HepG2 (cell line): ENCODE results near the gene CD151. TPM values are rescaled to one million over a fixed set of nuclear protein-coding genes. Genes with fewer than 3 reads are reported as not detected.

ENCODE experiments used
- ATAC-seq: fragments of 200-7000 bp; cut with Tn5 transposase; 3 replicates; pipeline ENCODE4 v1.9.1; 2020; ENCODE audit warnings: mild to moderate bottlenecking, moderate library complexity
- BruUV-seq: library from RNA; stranded (reverse); fragments of 400-500 nt; replicated peaks from 2 replicates; lab custom pipeline; 2021; lab: Mats Ljungman, UMichigan
- CTCF ChIA-PET: fragments of 300-600 bp; formaldehyde crosslinking; extraction: SDS; loops from one replicate; lab custom pipeline; 2021; ENCODE audit warnings: low total read pairs, inconsistent platforms, low intra/inter-chr PET ratio; lab: Yijun Ruan, JAX
- POLR2A ChIA-PET: fragments of 350-600 bp; sonication (Branson Sonifier 250); formaldehyde crosslinking; loops from one replicate; lab custom pipeline; 2020; ENCODE audit warnings: antibody characterized with exemption, inconsistent platforms; lab: Yijun Ruan, JAX
- DNase-seq: peaks from one replicate; pipeline ENCODE4 v3.0.0-alpha.2; 2015; ENCODE audit warnings: low spot score
- FAIRE-seq: peaks from 3 replicates; lab custom pipeline; 2011; peaks lifted over from hg19 to GRCh38; lab: Jason Lieb, UNC
- H2AFZ ChIP-seq: one replicate; pipeline ENCODE4 v1.6.1; 2011; ENCODE audit warnings: low read length, inconsistent platforms
- H3K27ac ChIP-seq: fragments of 300-600 bp; 3 replicates; pipeline ENCODE4 v1.8.0; 2011; ENCODE audit warnings: mixed run types, mild to moderate bottlenecking, mixed read lengths, low read length, inconsistent platforms; ENCODE audit not compliant: insufficient read depth; ENCODE audit errors: extremely low read length
- H3K27me3 ChIP-seq, 2 experiments: fragments of 200-600 bp in 1 of 2; 2 replicates in 1 of 2; 3 replicates in 1 of 2; pipeline versions ENCODE4 v1.6.0 to v1.8.0; 2011; ENCODE audit warnings: low read length in 2 of 2, mild to moderate bottlenecking in 2 of 2, moderate library complexity in 2 of 2, inconsistent platforms in 1 of 2; ENCODE audit not compliant: insufficient read depth in 2 of 2, control insufficient read depth in 1 of 2
- H3K36me3 ChIP-seq, 2 experiments: fragments of 200-600 bp in 1 of 2; replicated peaks in 1 of 2; 2 replicates in 1 of 2; 3 replicates in 1 of 2; pipeline versions ENCODE4 v1.5.1 to v1.8.0; 2011; ENCODE audit warnings: low read length in 2 of 2, inconsistent platforms in 1 of 2; ENCODE audit not compliant: insufficient read depth in 2 of 2, control insufficient read depth in 1 of 2
- H3K4me1 ChIP-seq: 2 replicates; pipeline ENCODE4 v1.5.1; 2012; ENCODE audit warnings: low read length, inconsistent platforms; ENCODE audit not compliant: insufficient read depth
- H3K4me2 ChIP-seq: 2 replicates; pipeline ENCODE4 v1.6.0; 2011; ENCODE audit warnings: low read depth, low read length, inconsistent platforms
- H3K4me3 ChIP-seq, 3 experiments: fragments of 200-600 bp in 1 of 3; sonication (generic), shearing (Covaris generic) in 1 of 3; replicated peaks in 1 of 3; 2 replicates each; pipeline ENCODE4 v1.5.1; 2011 to 2016; ENCODE audit warnings: low read length in 3 of 3, inconsistent platforms in 2 of 3, low read depth in 2 of 3, mild to moderate bottlenecking in 2 of 3, control low read depth in 1 of 3, mixed read lengths in 1 of 3; ENCODE audit not compliant: insufficient read depth in 1 of 3
- H3K79me2 ChIP-seq: one replicate; pipeline ENCODE4 v1.6.1; 2011; ENCODE audit warnings: low read length, inconsistent platforms; ENCODE audit not compliant: insufficient read depth
- H3K9ac ChIP-seq: 2 replicates; pipeline ENCODE4 v1.6.0; 2011; ENCODE audit warnings: mild to moderate bottlenecking, low read depth, low read length, inconsistent platforms; ENCODE audit not compliant: insufficient read depth
- H3K9me3 ChIP-seq: 2 replicates; pipeline ENCODE4 v1.5.1; 2012; ENCODE audit warnings: mild to moderate bottlenecking, low read length
- H4K20me1 ChIP-seq: 2 replicates; pipeline ENCODE4 v1.6.0; 2011; ENCODE audit warnings: inconsistent platforms, mild to moderate bottlenecking, low read length, moderate library complexity; ENCODE audit not compliant: insufficient read depth
- ELF1 ChIP-seq: sonication (generic); formaldehyde crosslinking; IDR thresholded peaks from 2 replicates; pipeline ENCODE4 v1.4.0; 2020; ENCODE audit warnings: missing genetic modification reagents
- MEIS2 ChIP-seq: sonication (generic); formaldehyde crosslinking; IDR thresholded peaks from 2 replicates; pipeline ENCODE4 v1.9.0; 2021; ENCODE audit warnings: mild to moderate bottlenecking, missing genetic modification reagents
- MTA1 ChIP-seq: sonication (generic); formaldehyde crosslinking; IDR thresholded peaks from 2 replicates; pipeline ENCODE4 v1.4.0; 2020; ENCODE audit warnings: missing genetic modification reagents, mild to moderate bottlenecking, borderline replicate concordance
- NFKBIZ ChIP-seq: IDR thresholded peaks from 2 replicates; pipeline ENCODE4 v1.6.1; 2018; ENCODE audit warnings: missing genetic modification reagents, missing compliant biosample characterization
- NFYB ChIP-seq: sonication (generic); formaldehyde crosslinking; IDR thresholded peaks from 2 replicates; pipeline ENCODE4 v1.4.0; 2020; ENCODE audit warnings: missing genetic modification reagents
- NONO ChIP-seq, 2 experiments: fragments of 450-650 bp in 1 of 2; sonication (generic) in 1 of 2; formaldehyde crosslinking in 1 of 2; IDR thresholded peaks in 1 of 2; conservative IDR thresholded peaks in 1 of 2; 2 replicates each; pipeline versions ENCODE4 v1.6.1 to v1.8.0; 2017 to 2022; ENCODE audit warnings: mild to moderate bottlenecking in 1 of 2, missing genetic modification reagents in 1 of 2, moderate library complexity in 1 of 2
- ONECUT2 ChIP-seq: sonication (generic); formaldehyde crosslinking; IDR thresholded peaks from 2 replicates; pipeline ENCODE4 v1.4.0; 2020; ENCODE audit warnings: missing genetic modification reagents
- PHB2 ChIP-seq: fragments of 450-650 bp; IDR thresholded peaks from 2 replicates; pipeline ENCODE4 v1.6.1; 2018; ENCODE audit not compliant: partially characterized antibody
- SOX6 ChIP-seq, 2 experiments: fragments of 450-650 bp in 1 of 2; sonication (generic) in 1 of 2; formaldehyde crosslinking in 1 of 2; IDR thresholded peaks; 2 replicates each; pipeline versions ENCODE4 v1.4.0 to v1.6.1; 2017 to 2020; ENCODE audit warnings: antibody characterized with exemption in 1 of 2, mild to moderate bottlenecking in 1 of 2, missing genetic modification reagents in 1 of 2
- ZBTB21 ChIP-seq: sonication (generic); formaldehyde crosslinking; IDR thresholded peaks from 2 replicates; pipeline ENCODE4 v1.4.0; 2020; ENCODE audit warnings: missing genetic modification reagents
- ZKSCAN5 ChIP-seq: sonication (generic); formaldehyde crosslinking; IDR thresholded peaks from 2 replicates; pipeline ENCODE4 v1.5.1; 2020; ENCODE audit warnings: mild to moderate bottlenecking, missing genetic modification reagents
- ZNF225 ChIP-seq: sonication (generic); formaldehyde crosslinking; IDR thresholded peaks from 2 replicates; pipeline ENCODE4 v1.4.0; 2020; ENCODE audit warnings: mild to moderate bottlenecking, missing genetic modification reagents
- ZNF552 ChIP-seq: sonication (generic); formaldehyde crosslinking; IDR thresholded peaks from 2 replicates; pipeline ENCODE4 v1.9.0; 2022; ENCODE audit warnings: missing genetic modification reagents, mild to moderate bottlenecking, borderline replicate concordance
- ZNF619 ChIP-seq: sonication (generic); formaldehyde crosslinking; IDR thresholded peaks from 2 replicates; pipeline ENCODE4 v1.4.0; 2020; ENCODE audit warnings: mild to moderate bottlenecking, missing genetic modification reagents
- ZSCAN20 ChIP-seq: sonication (generic); formaldehyde crosslinking; IDR thresholded peaks from 2 replicates; pipeline ENCODE4 v1.4.0; 2020; ENCODE audit warnings: missing genetic modification reagents, mild to moderate bottlenecking, borderline replicate concordance
- WGBS: methylation state at CpG from one replicate; pipeline ENCODE4 v1.1.6; 2017; ENCODE audit warnings: low lambda C conversion rate; 5-methylcytosine and 5-hydroxymethylcytosine counted together
- in situ Hi-C: cut with HindIII; loops from 2 replicates; pipeline ENCODE4 v1.10.0; 2017; ENCODE audit warnings: low pct_unique_long_range_greater_than_20kb; ENCODE audit not compliant: extremely low pct_ligation_motif_present
- intact Hi-C: fragments of 100-400 bp; cut with micrococcal nuclease; formaldehyde crosslinking; loops from one replicate; pipeline ENCODE4 v1.10.0; 2022; ENCODE audit not compliant: unreplicated experiment
- polyA plus RNA-seq, 8 experiments: library from polyadenylated mRNA; depleted of rRNA in 3 of 8; stranded (reverse) in 7 of 8; unstranded in 1 of 8; fragments of >200 nt; fragmentation: Illumina TruSeq in 4 of 8; extraction: Trizol in 4 of 8; gene quantifications; 2 replicates each; pipeline versions ENCODE4 v1.2.1 to v1.2.3, GENCODE V29; 2011 to 2016; ENCODE audit warnings: low read depth in 4 of 8, missing spikeins in 1 of 8, mixed read lengths in 1 of 8; ENCODE audit not compliant: insufficient read depth in 1 of 8
- total RNA-seq, 5 experiments: library from RNA; depleted of rRNA; stranded (reverse); fragments of >200 nt; fragmentation: Illumina TruSeq; extraction: Trizol; gene quantifications; 2 replicates each; pipeline ENCODE4 v1.2.3, GENCODE V29; 2016; ENCODE audit warnings: low read depth in 1 of 5
- TF ChIP-seq, protein P1 (sequence below): sonication (generic); formaldehyde crosslinking; IDR thresholded peaks from 2 replicates; pipeline ENCODE4 v1.9.0; 2021; ENCODE audit warnings: missing genetic modification reagents, borderline replicate concordance
- TF ChIP-seq, protein P2 (sequence below): sonication (generic); formaldehyde crosslinking; IDR thresholded peaks from 2 replicates; pipeline ENCODE4 v1.5.0; 2020; ENCODE audit warnings: mild to moderate bottlenecking, missing genetic modification reagents
- TF ChIP-seq, protein P3 (sequence below): sonication (generic); formaldehyde crosslinking; IDR thresholded peaks from 2 replicates; pipeline ENCODE4 v1.8.1; 2023; ENCODE audit warnings: mild to moderate bottlenecking, inconsistent platforms, moderate library complexity, missing genetic modification reagents, borderline replicate concordance

Gene CD151
- total and polyA plus RNA-seq, 2 of the 13 experiments (the other 11 are each of a cell fraction or from before 2014, with no cell fraction given), result 125 to 197 TPM

DNA sequence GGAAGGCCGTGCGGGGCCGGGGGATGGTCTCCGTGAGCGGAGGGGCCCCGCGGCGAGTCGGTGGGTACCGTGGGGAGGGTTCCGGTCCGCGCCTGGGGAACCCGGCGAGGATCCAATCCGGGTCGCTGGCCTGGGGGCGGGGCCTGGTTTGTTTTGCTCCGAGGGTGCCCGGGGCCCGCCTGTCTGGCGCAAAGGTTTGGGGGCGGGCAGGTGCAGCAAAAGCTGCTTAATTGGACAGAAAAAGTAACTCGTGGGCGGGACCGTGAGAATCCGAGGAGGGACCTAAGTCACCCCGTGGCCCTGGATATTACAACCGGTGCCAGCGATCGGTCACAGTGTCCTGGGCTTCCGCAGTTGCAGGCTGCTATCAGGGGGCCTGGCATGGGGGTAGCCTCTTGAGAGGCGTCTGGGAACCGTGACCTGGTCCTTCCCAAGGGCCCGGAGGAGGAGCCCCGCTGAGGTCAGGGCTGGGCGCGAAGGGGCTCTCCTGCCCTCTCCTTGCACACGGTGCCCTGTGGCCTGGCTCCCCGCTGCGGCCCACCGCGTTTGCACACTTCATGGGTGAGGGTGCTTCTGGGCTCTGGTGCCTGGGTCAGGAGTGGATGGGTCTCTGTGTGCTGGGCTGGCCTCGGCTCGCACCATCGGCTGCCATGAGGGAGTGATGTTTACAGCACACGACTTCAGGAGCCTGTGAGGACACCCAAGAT, 12.7 kb upstream of the CD151 start:
- TSS peak; percentile 72 for BruUV-seq
- ATAC-seq, result peak; percentile 62
- in situ Hi-C loops (no loop called here), intact Hi-C loops (no loop called here)
- peak overlapping the region; percentile 98 for H3K4me2 ChIP-seq
- no peaks in the 10 kb centered on the region; a peak in 1 of 5 replicates for H3K27me3 ChIP-seq
- peak overlapping the region; percentile 92 for H3K27ac ChIP-seq
- ChIA-PET CTCF (no interaction called here), POLR2A (interaction anchor here (0.8 to 9.2 kb wide), 21 partner anchors 7 to 443 kb away, joined by 3 to 264 read pairs (median 11); partner anchors contain the start of genes CD151, CRACR2B, DEAF1 and EPS8L2)
- H3K4me3 ChIP-seq, result peak overlapping the region; percentile 80 to 98 (median 94)
- peak; percentile 8 for FAIRE-seq
- peaks cover 20% of the 10 kb centered on the region for H4K20me1 ChIP-seq
- DNase-seq, result peak; percentile 94
- H3K36me3 ChIP-seq, result peaks cover 8 to 20% of the 10 kb centered on the region in 2 experiments; a peak in 4 of 5 replicates
- H3K4me1 ChIP-seq, result peaks cover 27% of the 10 kb centered on the region
- peaks cover 20% of the 10 kb centered on the region for H3K79me2 ChIP-seq
- H3K9me3 ChIP-seq, result no peaks in the 10 kb centered on the region
- 3% methylated on average over 5 of the region's 47 CpGs for WGBS
- no peak overlapping the region for H2AFZ ChIP-seq
- peak overlapping the region; percentile 92 for H3K9ac ChIP-seq
- TF ChIP-seq NFKBIZ (CRISPR knock-in tag) (no peak), NONO (IDR thresholded peaks at IDR 0.05) (no peak), NONO (CRISPR knock-in tag; conservative IDR thresholded peaks at IDR 0.05) (no peak), ONECUT2 (no peak), NFYB (CRISPR knock-in tag) (peak; percentile 70), ZBTB21 (no peak), ZKSCAN5 (CRISPR knock-in tag) (no peak), SOX6 (IDR thresholded peaks at IDR 0.05) (no peak), SOX6 (CRISPR knock-in tag; IDR thresholded peaks at IDR 0.05) (no peak), ZSCAN20 (no peak), MTA1 (CRISPR knock-in tag) (no peak), ZNF552 (CRISPR knock-in tag) (no peak), ELF1 (CRISPR knock-in tag) (no peak), MEIS2 (no peak; the same call in 1 of the 2 replicates), ZNF225 (CRISPR knock-in tag) (no peak), ZNF619 (CRISPR knock-in tag) (no peak), PHB2 (no peak)
- TF ChIP-seq, protein P1, sequence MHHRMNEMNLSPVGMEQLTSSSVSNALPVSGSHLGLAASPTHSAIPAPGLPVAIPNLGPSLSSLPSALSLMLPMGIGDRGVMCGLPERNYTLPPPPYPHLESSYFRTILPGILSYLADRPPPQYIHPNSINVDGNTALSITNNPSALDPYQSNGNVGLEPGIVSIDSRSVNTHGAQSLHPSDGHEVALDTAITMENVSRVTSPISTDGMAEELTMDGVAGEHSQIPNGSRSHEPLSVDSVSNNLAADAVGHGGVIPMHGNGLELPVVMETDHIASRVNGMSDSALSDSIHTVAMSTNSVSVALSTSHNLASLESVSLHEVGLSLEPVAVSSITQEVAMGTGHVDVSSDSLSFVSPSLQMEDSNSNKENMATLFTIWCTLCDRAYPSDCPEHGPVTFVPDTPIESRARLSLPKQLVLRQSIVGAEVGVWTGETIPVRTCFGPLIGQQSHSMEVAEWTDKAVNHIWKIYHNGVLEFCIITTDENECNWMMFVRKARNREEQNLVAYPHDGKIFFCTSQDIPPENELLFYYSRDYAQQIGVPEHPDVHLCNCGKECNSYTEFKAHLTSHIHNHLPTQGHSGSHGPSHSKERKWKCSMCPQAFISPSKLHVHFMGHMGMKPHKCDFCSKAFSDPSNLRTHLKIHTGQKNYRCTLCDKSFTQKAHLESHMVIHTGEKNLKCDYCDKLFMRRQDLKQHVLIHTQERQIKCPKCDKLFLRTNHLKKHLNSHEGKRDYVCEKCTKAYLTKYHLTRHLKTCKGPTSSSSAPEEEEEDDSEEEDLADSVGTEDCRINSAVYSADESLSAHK (CRISPR knock-in tag), result no peak
- TF ChIP-seq, protein P2, sequence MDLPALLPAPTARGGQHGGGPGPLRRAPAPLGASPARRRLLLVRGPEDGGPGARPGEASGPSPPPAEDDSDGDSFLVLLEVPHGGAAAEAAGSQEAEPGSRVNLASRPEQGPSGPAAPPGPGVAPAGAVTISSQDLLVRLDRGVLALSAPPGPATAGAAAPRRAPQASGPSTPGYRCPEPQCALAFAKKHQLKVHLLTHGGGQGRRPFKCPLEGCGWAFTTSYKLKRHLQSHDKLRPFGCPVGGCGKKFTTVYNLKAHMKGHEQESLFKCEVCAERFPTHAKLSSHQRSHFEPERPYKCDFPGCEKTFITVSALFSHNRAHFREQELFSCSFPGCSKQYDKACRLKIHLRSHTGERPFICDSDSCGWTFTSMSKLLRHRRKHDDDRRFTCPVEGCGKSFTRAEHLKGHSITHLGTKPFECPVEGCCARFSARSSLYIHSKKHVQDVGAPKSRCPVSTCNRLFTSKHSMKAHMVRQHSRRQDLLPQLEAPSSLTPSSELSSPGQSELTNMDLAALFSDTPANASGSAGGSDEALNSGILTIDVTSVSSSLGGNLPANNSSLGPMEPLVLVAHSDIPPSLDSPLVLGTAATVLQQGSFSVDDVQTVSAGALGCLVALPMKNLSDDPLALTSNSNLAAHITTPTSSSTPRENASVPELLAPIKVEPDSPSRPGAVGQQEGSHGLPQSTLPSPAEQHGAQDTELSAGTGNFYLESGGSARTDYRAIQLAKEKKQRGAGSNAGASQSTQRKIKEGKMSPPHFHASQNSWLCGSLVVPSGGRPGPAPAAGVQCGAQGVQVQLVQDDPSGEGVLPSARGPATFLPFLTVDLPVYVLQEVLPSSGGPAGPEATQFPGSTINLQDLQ, result no peak
- TF ChIP-seq, protein P3, sequence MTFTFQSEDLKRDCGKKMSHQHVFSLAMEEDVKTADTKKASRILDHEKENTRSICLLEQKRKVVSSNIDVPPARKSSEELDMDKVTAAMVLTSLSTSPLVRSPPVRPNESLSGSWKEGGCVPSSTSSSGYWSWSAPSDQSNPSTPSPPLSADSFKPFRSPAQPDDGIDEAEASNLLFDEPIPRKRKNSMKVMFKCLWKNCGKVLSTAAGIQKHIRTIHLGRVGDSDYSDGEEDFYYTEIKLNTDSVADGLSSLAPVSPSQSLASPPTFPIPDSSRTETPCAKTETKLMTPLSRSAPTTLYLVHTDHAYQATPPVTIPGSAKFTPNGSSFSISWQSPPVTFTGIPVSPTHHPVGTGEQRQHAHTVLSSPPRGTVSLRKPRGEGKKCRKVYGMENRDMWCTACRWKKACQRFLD, result no peak
